NCI-H1092 (cell line): ENCODE results near the gene ERC2.

Source experiments
- DNase-seq: peaks from one replicate; lab custom pipeline; 2025; lab: John Stamatoyannopoulos, UW

The ERC2 gene

DNA sequence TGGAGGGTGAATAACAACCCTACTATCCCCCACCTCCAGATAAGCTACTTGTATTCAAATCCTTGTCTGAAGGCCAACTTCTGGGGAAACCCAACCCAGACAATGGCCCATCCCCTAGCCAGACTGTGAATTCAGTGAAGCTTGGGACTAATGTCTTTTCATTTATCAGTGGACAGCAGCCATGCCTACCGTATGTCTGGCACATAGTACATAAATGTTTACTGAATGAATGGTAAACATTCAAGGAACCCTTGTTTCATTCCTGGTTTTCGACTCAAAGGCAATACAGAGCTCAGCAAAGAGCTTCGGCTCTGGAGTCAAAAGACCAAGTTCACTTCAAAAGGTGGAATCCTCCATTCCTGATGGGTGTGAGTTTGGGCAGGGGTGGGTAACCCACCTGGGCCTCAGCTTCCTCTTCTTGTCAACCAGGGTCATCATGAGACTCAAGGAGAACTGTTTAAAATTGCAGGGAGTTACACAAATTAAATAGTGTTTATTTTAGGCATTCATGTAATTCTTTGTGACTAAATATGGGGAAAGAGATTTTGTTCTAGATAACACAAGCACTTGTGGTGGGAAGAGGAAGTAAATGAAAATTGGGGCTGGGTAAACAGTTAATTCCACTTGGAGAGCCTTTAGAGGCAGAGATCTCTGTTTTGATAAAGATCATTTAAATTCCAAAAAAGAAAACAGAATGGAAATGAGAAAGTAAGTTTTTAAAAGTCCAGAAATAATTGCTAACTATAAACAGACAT, 677.5 kb downstream of the ERC2 start:
- no peak for DNase-seq

DNA sequence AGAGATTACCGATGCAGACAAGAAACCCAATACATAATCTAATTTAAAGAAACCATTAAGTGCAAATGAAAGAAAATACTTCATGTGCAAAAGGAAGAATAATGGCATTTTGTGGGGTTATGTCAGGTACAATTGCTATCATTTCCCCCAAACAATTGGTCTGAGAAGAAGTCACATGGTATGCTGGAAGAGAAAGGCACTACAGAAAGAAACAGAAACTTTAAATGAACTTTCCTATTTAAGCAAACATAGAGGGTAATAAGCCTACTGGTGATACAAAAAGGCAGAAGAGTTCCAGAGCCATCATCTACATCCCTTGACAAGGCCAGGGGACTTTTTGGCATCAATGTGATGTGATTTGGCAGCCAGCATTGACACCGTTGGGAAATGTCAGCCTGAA, 678.8 kb downstream of the ERC2 start:
- no peak for DNase-seq

DNA sequence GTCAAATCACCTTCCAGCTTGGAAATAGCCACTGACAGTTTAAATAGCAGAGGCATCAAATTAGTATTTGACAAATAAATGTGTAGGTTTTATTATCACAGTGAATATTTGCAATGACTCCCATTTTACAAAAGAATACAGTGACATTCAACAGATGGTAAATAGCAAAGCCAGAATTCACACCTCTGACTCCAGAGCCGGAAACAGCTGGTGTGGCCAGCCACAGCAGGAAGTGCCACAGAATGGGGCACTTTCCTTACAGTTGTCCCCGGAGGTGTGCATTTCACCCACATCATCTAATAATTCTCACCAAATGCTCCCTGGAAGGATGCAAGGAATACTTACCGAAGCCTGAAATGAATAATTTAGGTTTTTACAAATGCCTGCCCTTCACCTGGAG, 685.5 kb downstream of the ERC2 start:
- DNase-seq: no peak

DNA sequence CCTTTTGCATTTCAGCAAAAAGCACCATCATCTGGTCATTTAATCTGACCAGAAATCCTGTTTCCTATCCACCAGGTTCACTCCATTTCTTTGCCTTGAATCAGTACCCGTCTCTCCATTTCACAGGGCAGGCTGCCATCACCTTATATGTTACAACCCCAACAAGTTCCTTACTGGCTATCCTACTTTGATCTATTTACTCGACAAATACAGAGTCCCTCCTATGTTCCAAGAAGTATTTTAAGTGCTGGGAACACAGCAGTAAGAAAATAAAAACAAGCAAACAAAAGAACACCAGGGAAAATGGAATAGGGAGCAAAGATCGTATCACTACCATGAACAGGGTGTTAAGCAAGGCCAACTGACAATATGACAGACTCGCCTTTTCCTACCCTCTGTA, 685.9 kb downstream of the ERC2 start:
- DNase-seq: no peak

DNA sequence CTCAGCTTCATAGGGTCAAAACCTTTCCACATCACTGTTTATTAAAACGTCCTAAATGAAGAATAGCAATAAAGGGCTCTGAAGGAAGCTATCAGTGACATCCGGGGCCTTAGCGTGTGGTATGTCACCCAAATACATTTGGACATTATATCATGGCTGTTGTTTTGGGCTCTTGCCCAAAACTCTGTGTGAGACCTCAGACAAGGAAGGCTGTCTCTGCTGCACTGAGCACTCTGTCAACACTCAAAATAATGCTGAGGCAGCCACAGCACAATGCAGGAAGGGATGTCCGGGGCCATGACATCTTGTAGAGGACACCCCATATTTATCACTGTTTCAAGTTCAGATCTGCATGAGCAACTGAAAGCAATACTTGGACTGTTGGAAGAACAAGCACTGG, 687.4 kb downstream of the ERC2 start:
- no peak for DNase-seq

DNA sequence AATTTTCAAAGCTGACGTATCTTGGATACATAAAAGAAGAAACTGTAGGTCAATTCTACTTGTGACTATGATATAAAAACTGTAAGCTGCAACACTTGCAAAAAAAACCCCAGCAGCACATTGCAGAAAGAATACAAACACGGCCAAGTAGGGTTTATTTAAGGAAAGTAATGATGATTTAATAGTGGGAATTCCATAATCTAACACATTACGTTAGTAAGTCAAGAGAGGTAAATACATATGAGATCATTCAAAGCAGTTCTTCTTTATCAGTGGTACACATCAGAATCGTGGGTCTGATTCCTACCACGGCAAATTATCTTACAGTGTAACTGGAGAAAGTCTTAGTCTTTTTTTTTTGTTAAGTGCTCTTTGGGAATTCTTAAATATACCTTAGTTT, 688.7 kb downstream of the ERC2 start:
- DNase-seq: no peak

DNA sequence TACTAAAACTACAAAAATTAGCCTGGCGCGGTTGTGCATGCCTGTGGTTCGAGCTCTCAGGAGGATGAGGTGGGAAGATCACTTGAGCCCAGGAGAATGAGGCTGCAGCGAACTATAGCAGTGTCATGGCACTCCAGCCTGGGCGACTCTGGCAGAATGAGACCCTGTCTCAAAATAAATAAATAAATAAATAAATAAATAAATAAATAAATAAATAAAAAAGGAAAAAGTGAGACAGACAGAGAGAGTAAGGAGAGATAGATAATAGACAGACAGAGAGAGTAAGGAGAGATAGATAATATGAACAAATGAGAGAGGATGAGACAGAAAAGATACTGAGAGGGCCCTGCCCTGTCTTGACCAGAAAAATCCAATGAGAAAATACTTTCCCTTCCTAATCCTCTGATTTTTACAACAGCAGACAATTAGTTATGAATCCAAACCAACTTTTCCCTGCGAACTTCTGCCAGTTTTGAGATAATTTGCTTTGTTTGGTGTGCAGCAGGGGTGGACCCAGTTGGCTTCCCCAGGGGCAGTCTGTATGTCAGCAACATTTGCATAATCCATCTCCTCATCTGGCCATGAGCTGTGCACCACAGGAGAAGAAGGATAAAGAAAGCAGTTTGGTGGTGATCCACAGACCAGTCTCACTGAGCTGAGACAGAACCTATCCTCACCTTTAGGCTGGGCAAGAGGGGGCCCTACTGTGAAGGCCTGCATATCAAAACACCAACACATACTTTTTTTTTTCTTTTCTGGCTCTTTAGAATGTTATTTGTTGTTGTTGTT, 692.7 kb downstream of the ERC2 start:
- DNase-seq: no peak

DNA sequence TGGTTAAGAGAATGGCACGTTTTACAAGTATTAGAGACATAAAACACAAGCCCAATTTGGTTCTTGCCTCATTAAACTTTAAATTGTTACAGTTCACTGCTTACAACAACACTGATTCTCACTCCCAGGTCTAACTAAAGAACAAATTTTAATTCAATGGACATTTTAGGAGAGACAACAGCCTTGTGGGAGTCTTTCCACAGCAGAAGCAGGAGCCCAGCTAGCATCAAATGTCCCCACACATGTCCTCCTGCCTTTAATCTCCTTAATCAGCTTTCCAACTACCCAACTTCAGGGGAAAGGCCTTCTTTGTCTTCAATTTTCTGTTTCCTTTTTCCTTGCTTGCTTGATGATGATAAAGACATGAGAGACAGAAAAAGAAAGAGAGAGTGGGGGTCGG, 693.4 kb downstream of the ERC2 start:
- no peak for DNase-seq

DNA sequence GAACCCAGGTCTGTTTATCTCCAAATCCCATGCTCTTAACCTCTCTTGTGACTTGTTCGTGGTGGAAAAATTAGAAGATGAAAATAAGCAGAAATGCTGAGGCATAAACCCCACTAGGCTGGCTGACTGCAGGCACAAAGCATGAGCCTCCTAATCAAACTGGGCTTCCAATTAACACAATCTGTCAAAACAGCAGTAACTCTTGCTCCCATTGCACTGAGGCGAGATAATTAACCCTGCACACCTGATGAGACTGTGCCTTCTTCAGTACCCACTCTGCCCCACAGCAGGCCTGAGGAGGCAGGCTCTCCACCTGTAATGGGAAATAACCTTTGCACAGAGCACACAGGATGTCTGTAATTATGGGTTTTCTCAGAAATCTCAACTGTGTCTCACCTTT, 696.8 kb downstream of the ERC2 start:
- no peak for DNase-seq

DNA sequence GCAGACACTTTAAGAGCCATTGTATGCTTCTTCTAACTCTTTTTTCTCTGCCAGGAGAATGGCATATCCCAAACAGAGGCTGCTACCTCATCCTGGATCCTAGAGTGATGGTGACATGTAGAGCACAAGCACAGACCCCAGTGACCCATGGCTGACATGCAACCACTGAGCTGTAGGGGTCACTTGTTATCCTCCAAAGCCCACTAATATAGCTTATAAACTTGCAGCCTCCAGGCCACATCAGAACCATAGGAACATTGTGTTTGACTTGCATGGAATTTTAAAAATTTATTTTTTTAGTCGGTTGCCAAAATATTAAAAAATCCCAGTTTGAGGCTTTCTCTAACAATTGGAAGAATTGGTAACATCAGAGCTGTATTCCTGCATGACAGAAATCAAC, 698.2 kb downstream of the ERC2 start:
- DNase-seq: no peak

DNA sequence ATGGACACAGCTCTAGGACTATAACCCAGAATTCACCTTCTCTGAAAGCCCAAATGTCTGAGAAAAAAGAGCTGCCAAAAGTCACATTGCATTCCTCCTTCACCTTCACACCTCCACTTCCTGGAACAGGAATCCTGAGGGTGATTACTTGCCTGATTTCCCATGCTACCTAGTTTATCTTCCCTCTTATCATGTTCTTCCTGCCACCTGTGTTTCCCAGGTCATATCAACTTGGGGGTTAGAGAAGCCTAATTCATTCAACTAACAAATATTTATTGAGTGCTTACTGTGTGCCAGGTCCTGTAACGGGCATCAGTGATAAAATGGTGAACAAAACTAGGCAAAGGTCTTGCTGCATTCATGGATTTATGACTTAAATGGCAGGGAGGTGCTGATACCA, 701.5 kb downstream of the ERC2 start:
- no peak for DNase-seq

DNA sequence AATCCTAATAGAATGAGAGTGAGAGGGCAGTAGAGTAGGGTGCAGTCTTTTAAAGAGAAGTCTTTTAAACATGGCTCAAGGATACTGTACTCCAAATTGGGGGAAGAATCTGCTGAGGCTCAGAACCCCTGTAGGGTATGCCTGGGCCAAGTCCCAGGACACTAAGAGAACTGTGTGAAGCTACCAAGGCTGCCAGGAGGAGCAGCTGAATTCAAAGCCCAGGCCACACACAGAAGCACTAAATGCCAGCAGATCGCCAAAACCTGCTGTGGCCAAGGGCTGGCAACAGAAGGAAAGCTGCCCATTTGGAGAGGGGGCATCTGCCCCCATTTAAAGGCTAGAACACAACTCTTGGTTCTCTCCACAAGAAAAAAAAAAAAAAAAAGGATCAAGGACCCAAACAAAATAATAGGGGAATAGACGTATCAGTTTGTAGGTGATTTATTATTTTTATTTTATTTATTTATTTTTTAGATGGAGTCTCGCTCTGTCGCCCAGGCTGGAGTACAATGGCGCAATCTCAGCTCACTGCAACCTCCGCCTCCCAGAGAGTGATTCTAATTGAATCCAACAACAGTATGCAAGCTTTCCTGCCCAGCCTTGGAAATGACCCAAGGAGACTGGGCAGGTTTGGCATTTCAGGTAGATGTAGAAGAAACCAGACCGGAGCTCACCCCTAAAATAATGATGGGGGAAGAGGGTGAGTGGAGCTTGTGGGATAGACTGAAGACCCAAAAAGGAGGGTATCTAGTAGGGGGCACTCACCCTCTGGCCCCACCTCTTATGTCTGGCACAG, 702.2 kb downstream of the ERC2 start:
- no peak for DNase-seq

DNA sequence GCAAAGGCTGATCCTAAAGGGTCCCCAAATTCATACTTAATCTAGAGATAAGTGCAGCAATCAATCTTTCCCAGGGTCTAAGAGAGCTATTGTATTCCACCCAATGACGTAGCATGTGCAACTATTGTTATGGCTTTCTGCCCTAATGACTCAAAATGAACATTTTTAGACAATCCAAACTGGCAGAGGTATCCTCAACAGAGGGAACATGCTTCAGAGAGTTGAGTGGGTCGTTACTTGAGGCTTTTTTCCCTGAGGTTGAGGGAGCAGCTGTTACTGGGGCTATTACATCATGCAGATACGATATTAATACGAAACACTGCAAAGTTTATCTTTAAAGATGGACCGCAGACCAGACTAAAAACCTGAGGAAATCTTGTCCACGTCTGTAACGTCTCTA, 702.9 kb downstream of the ERC2 start:
- no peak for DNase-seq

DNA sequence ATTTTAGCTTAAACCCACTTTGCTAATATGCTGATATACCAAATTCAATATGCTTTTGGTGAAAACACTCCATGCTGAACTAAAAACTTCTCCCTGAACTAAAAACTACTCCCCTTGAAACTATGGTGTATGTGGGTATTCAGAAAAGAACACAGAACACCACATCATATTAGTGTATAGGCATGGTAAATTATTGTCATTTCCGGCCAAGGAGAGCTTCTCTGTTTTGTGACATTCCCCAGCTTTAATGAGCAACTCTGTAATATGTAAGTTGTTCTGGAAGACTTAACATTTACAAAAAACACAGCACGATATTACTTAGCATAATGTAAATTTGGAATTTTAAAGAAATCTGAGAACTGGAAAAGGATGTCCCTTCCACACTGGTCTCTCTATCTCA, 711.3 kb downstream of the ERC2 start:
- no peak for DNase-seq

DNA sequence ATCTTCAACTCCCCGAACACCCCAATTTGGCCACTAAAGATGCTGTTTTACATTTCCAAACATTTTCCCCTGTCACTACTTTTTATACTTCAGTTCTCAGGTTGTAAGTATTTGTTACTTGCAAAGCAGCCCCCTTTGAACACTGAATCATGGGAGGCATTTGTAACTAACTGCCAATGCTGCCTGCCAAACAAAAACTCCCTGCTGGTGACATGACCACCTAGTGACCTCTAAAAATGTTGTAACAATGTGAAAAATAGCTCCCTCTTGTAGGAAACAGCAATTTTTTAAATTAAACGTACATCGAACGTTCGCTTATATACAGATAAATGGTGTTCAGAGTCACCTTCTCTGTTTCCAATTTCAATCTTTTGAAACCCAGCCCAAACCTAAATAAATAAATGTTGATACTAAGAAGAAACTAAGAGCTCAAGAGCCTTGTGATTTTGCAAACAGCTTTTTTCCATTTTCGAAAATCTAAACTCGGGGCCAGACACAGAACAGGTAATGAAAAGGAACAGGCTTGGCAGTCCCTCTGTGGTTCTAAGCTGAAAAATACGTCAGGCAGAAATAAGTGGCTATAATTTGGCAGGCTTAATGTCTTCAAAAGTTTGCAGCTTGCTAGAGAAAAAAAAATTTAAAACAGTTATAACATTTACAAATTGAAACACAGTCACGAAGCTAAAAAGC, 712.6 kb downstream of the ERC2 start:
- DNase-seq: no peak

DNA sequence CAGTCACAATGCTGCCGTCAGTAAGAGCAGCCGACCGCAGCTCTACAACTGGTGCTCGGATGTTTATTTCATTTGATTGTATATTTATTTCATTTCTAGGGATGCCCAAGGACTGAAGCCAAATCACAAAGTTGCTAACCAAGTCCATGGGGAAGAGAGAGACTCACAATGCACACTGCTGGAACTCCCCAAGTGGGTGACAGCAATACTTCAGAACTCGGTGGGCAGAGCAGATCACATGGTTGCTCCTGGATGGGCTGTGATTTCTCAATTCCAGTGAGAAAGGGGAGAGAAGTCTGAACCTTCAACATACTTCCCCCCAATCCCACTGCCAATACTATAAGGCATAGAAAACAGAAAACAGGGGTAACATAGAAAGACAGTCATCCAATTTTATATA, 715.4 kb downstream of the ERC2 start:
- DNase-seq: no peak

DNA sequence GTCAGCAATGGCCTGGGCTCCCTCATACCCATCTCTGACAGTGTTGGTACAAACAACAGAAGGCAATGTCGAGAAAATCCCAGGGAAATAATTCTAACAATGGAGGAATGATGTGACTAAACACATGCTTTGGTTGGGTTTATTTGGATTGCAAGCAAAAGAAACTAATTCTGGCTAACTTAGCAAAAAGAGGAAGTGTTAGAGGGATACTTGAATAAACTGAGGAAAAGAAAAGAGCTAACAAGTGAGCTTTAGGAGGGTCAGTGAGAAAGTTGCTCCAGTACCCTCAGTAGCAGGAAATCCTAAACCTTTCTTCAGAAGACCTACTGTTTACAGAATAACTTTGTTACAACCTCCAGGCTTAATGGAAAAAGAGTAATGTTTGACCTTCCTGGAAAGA, 716.5 kb downstream of the ERC2 start:
- no peak for DNase-seq

DNA sequence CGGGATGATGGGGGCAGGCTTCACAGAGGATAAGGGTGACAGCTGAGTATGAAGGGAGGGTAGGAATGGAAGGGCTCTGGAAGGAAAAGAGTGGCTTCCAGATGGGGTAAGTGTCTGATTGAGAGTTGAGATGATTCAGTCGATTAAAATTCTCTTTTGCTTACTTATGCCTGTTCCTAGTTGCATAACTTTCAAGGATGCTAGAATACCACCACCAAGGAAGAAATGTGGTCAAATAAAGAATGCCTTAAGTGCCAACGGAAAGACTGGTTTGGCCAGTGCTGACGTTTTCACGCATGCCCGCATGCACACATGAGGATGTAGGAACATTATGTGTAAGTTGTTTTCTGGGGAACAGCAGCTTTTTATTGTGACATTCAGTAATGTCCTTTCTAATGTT, 717.7 kb downstream of the ERC2 start:
- DNase-seq: no peak

DNA sequence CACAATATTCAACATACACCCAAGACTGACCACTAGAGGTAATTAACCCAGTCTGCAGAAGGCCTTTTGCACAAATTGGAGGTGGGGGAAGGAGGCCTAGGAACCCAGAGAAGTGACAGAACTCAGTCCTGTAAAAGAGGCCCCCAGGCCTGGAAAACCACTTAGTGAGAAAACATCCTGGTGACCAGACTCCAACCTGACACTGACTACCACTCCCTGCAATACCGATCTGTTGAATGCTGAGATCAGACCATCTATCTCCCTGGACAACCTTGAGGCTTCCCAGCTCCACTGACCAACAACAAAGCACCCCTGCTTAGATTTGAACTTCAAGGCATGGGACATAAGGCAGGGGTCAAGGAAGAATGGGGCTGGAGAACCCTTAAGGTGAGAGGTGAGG, 719.2 kb downstream of the ERC2 start:
- DNase-seq: no peak

DNA sequence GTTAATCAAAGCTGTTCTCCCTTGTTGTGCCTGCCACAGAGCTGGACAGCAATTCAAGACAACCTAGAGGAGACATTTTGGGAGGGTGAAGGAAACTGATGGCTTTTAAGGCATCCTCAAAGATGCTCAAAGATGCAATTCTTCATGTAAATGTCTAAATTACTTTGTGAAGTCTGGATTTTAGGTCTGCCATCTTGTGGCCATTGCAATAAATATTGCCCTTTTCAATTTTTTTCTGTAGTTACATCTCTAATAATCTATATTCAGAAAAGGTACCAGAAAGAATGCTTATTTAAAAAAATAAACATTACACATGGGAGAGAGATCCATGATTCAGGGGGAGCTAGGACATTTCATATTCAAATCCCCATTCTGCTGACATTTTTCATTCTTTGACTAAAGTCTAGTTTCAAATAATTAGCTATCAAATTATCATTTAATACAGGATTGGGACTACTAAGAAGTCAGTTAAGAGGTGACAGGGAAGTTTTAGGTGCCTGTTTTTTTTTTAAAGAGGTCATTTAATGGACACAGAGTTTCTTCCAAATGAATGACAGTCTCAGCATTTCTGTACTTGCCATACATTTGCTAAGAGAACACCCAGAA, 721.4 kb downstream of the ERC2 start:
- DNase-seq: no peak

DNA sequence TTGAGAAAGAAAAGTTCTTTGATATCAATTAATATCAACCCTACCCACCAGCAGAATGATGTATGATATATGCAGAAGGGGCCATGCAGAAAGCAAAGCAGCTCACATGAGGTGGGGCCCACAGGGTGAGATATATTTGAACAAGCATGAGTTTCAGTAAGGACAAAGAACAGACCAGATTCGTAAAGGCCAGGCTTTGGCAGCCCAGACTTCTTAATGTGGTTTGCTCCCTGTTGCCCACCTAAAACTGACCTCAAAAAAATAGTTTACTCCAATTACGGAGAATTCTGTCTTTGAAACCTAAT, 725.5 kb downstream of the ERC2 start:
- no peak for DNase-seq
